CMK (cell line): Measurements from ENCODE around the gene TCF4.

Experiments
- DNase-seq: peaks from one replicate; pipeline ENCODE4 v3.0.0-alpha.2; 2010; ENCODE audit warnings: low read depth

TCF4 gene

DNA sequence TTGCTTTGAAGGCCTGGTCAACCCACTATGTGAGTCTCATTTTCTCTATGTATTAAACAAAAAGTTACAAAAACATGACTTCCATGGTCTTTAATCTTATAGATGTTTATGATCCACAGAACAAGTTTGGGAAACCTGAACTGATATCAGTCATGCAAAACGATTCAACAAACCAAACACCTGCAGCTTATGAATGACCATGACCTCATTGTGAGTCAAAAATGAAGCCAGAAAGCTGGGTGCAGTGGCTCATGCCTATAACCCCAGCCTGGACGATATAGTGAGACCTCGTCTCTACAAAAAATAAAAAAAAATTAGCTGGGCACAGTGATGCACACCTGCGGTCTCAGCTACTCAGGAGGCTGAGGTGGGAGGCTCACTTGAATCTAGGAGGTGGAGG is 358.3 kb downstream of the TCF4 start:
- no peak for DNase-seq

DNA sequence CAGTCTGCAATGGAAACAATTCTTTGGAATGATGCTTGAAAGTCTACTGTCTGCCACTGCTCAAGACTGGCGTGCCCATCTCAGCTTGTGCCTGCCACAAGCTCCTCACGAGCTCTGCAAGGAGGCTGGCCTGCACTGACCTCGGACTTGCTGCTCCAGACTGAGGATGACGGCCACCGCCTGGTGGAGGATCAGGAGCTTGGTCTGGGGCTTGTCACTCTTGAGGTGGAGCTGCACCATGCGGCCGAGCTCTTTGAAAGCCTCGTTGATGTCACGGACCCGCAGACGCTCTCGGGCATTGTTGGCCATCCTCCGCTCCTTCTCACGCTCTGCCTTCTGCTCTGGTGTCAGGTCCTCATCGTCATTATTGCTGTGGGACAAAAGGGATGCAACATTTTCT is 359.3 kb downstream of the TCF4 start:
- no peak for DNase-seq

- no peak for DNase-seq
Measured at GRCh38 chr18:55228191-55228590, 359.8 kb downstream of the TCF4 start.

DNA sequence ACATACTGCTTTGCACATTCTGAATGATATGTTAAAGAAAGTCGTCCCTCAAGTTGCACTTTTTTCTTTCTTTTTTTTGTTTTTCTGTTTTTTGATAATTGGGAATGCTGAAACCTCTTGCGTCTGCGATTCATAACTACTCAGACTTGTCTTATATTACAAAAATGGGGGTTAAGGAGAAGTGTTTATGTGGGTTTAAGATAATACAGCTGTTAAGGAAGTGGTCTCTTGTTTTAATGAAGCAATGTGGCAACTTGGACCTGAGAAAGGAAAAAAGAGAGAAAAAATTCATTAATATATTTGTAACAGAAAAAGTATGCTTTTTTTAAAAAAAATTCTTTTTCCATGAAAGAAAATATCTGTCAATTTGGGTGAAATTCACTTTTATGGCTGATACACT is 360.2 kb downstream of the TCF4 start:
- no peak for DNase-seq

GRCh38 chr18:55226044-55226443 is 361.9 kb downstream of the TCF4 start:
- DNase-seq: no peak

- no peak for DNase-seq
Measured at GRCh38 chr18:55224086-55224625, 363.8 kb downstream of the TCF4 start.

- no peak for DNase-seq
Measured at GRCh38 chr18:55221622-55222021, 366.4 kb downstream of the TCF4 start.

DNA sequence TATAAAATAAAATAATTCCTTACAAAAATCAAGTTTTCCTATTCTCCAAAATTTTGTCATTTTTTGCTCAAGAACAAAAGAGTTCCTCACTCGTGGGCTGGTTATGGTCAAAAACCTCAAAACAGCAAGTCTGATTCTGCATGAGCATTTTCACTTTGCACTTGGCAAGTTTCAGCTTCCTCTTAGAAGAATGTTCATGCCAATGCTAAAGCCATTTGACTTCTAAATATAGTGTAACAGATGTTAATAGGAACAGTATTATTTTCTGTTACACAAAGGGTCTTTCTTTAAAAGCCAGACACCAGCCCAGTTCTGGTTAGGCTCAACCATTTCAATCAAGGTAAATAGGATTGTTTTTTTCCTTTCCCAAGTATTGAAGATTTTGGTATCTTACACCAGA is 367.5 kb downstream of the TCF4 start:
- DNase-seq: no peak

DNA sequence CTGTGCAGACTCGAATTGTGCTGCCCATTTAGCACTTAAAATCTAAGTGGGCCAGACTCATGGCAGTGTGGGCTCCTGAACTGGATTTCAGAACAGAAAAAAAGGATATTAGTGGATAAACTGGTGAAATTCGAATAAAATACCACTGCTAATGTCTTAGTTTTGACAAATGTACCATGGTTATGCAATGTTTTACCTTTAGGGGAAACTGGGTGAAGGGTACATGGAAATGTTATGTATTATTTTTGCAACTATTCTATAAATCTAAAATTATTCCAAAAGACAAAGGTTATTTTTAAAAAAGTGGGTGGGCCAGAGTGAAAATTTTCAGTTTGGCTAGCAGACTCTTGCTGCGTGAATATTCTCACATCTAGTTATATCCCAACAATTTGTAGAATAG is 368.2 kb downstream of the TCF4 start:
- DNase-seq: no peak

GRCh38 chr18:55219059-55219458 is 368.9 kb downstream of the TCF4 start:
- DNase-seq: no peak

DNA sequence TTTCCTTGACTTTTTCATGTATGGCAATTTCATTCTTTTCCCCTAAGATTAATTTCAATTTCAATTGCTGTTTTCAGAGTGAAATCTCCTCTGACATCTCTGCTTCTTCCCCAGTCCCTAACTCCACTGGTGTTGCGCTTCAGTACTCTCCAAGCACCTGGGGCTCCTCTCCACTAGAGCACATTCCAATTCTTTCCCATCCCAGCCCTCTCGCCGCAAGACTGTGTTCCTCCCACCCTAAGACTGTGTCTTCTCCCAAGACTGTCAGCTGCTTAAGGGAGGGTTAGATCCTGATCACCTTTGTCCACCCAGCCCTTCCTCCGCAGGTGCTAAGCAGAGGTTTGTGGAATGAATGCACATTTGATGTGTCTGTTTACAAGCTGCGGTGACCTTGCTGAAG is 373.0 kb downstream of the TCF4 start:
- DNase-seq: no peak

DNA sequence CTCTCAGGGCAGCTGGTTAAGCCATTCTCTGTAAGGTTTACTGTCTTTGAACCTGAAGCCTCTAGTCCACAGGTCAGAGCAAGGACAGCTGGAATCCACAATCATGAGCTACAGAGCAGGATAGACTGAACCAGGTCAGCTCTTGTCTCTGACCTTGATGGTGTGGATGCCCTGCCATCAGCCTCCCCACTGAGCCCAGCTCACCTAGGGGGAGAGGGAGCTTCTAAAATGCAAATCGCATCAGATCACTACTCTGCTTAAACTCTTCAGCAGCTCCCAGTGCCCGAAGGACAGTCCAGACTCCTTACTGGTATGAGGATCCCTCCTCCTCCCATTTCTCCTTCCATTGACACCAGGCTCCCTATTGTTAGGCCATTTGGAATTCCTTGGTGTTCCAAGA is 373.5 kb downstream of the TCF4 start:
- no peak for DNase-seq

GRCh38 chr18:55213586-55213985 is 374.4 kb downstream of the TCF4 start:
- DNase-seq: no peak

DNA sequence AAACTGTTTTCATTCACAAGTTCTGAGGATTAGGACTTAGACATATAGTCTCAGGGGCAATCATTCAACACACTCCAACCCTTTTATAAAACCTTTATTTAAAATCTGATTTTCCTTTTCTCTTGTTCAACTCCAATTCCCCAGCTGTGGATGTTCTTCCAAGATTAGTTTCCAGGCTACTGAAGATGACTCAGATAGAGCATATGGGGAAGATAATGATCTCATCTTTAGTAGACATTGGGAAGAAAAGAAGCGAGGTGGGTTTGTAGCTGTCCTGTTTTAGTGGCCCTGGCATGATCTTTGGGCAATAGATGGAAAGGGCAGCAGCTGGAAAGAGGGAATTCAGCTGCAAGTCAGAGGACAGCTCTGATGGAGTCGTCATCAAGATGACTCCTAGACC is 381.1 kb downstream of the TCF4 start:
- no peak for DNase-seq

- no peak for DNase-seq
Measured at GRCh38 chr18:55202232-55202917, 385.6 kb downstream of the TCF4 start.

- no peak for DNase-seq
Measured at GRCh38 chr18:55199291-55199963, 388.6 kb downstream of the TCF4 start.

GRCh38 chr18:55195863-55196262 is 392.1 kb downstream of the TCF4 start:
- no peak for DNase-seq

- DNase-seq: no peak
Measured at GRCh38 chr18:55189972-55190371, 398.0 kb downstream of the TCF4 start.

- DNase-seq: no peak
Measured at GRCh38 chr18:55186588-55186987, 401.4 kb downstream of the TCF4 start.

GRCh38 chr18:55185391-55185790 is 402.6 kb downstream of the TCF4 start:
- no peak for DNase-seq

GRCh38 chr18:55179835-55180234 is 408.2 kb downstream of the TCF4 start:
- DNase-seq: no peak

DNA sequence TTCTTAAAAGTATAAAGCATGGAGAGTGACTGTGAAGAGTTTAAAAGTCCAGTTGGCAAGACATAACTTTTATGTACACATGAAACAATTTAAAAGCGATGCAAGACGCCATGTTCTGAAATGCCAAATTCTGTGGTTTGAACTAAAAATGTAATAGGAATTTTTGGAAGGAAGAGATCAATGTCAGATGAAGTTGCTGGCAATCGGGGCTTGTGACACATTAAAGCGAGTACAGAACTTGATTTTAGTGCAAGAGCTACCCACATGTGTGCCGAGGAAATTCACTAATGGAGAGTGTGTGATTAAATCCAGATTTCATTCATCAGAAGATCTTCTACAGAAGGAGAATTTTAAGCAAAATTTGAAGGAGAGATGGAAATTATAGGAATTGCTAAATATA is 408.6 kb downstream of the TCF4 start:
- DNase-seq: no peak

DNA sequence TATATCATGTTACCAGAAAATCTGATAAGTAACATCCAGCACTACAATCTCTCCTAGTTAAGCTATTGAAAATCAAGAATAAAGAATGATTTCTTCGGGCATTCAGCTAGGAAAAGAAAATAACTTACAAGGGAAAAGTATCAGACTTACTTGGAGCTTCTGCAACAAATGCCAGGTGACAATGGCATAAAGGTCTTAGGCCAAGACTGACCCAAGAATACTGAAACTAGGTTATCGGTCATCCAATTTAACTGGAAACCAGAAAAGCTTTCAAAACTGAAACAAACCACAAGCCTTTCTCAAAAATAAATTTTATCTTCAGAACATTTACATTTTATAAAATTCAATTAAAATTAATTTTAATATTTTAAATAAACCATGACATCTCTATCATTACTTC is 414.7 kb downstream of the TCF4 start:
- no peak for DNase-seq
